Stimulated activated CD8-positive, alpha-beta memory T cell treated with anti-CD3 and anti-CD28 coated beads, Interleukin-4, amount 100 ng/mL, for 24 hours (primary cell): ENCODE data around the gene IHH.

Experiments used
- DNase-seq: peaks from one replicate; pipeline ENCODE4 v3.0.0-alpha.2; 2020; ENCODE audit warnings: low read depth

IHH gene

GRCh38 chr2:219060821-219061791 is at the start of gene IHH:
TSS of gene IHH (minus strand) at chr2:219060921. CDS start at chr2:219060467, 454 bp downstream.
- no peak for DNase-seq

GRCh38 chr2:219109471-219109870 is 48.8 kb upstream of the IHH start:
- DNase-seq: peak; percentile 46

- no peak for DNase-seq
Observed at GRCh38 chr2:219107758-219108157, 47.0 kb upstream of the IHH start.

GRCh38 chr2:219106251-219106650 is 45.5 kb upstream of the IHH start:
- DNase-seq: no peak

GRCh38 chr2:219104107-219105035 is 43.6 kb upstream of the IHH start:
- DNase-seq: no peak

GRCh38 chr2:219099329-219099728 is 38.6 kb upstream of the IHH start:
- DNase-seq: no peak

- DNase-seq: no peak
Observed at GRCh38 chr2:219095406-219095935, 34.8 kb upstream of the IHH start.

GRCh38 chr2:219094171-219094570 is 33.5 kb upstream of the IHH start:
- DNase-seq: no peak

GRCh38 chr2:219090436-219091299 is 29.9 kb upstream of the IHH start:
- DNase-seq: no peak

- DNase-seq: no peak
Observed at GRCh38 chr2:219089330-219089729, 28.6 kb upstream of the IHH start.

- no peak for DNase-seq
Observed at GRCh38 chr2:219087848-219088247, 27.1 kb upstream of the IHH start.

- no peak for DNase-seq
Observed at GRCh38 chr2:219087361-219087760, 26.6 kb upstream of the IHH start.

- DNase-seq: no peak
Observed at GRCh38 chr2:219086196-219086595, 25.5 kb upstream of the IHH start.

- DNase-seq: no peak
Observed at GRCh38 chr2:219084791-219085190, 24.1 kb upstream of the IHH start.

- no peak for DNase-seq
Observed at GRCh38 chr2:219082332-219082958, 21.7 kb upstream of the IHH start.

GRCh38 chr2:219081701-219082331 is 21.1 kb upstream of the IHH start:
- DNase-seq: no peak

- no peak for DNase-seq
Observed at GRCh38 chr2:219081096-219081495, 20.4 kb upstream of the IHH start.

- no peak for DNase-seq
Observed at GRCh38 chr2:219079417-219079816, 18.7 kb upstream of the IHH start.

- no peak for DNase-seq
Observed at GRCh38 chr2:219078951-219079350, 18.2 kb upstream of the IHH start.

GRCh38 chr2:219078126-219078525 is 17.4 kb upstream of the IHH start:
- DNase-seq: no peak
